ENCODE results near the gene NPTX2.

The NPTX2 gene

DNA sequence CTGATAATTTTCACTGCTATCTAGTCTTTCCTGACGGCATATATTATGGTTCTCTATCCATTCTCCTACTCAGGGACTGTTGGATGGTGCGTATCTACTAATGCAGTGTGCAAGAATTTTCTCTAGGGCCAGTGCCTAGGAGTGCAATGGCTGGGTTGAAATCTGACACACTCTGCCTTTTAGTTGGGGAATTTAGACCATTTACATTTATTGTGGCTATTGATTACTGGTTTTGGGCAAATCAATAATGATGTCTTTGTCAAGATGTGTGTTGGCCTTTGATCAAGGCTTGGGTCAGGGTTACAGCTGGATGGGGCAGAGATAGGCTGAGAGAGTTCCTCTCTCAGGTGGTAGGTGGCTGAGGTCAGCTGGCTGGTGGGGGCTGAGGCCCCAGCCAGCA is 21.8 kb downstream of the NPTX2 start:
- TF ChIP-seq, protein P1, sequence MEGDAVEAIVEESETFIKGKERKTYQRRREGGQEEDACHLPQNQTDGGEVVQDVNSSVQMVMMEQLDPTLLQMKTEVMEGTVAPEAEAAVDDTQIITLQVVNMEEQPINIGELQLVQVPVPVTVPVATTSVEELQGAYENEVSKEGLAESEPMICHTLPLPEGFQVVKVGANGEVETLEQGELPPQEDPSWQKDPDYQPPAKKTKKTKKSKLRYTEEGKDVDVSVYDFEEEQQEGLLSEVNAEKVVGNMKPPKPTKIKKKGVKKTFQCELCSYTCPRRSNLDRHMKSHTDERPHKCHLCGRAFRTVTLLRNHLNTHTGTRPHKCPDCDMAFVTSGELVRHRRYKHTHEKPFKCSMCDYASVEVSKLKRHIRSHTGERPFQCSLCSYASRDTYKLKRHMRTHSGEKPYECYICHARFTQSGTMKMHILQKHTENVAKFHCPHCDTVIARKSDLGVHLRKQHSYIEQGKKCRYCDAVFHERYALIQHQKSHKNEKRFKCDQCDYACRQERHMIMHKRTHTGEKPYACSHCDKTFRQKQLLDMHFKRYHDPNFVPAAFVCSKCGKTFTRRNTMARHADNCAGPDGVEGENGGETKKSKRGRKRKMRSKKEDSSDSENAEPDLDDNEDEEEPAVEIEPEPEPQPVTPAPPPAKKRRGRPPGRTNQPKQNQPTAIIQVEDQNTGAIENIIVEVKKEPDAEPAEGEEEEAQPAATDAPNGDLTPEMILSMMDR (IDR thresholded peaks at IDR 0.05; ENCODE audit: low read depth, low read length, missing control alignments), result no peak
- no peak for DNase-seq (ENCODE audit: extremely low read depth, low read depth)
- H3K4me3 ChIP-seq (replicated peaks; ENCODE audit: low read depth, low read length), result no peak overlapping the region

DNA sequence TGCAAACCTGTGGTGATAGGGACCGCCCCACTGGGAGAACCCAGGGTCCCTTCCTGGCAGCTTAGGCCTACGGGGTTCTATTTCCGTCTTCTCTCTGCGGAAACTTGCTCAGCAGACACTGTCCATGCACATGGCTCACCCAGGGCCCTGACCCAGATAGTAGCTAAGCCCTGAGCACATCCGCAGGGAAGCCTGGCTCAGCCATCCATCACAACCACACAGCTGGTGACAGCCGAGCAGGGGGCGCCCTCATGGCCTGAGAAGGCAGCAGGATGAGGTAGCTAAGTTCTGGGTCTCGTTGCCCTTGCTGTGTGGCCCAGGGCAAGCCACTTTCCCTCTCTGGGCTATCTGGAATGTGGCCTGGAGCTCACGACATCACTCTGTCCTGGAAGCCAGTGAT is 23.3 kb downstream of the NPTX2 start:
- TF ChIP-seq, protein P1 (IDR thresholded peaks at IDR 0.05; ENCODE audit: low read depth, low read length, missing control alignments), result no peak
- no peak overlapping the region for H3K4me3 ChIP-seq (replicated peaks; ENCODE audit: low read depth, low read length)
- no peak for DNase-seq (ENCODE audit: extremely low read depth, low read depth)

DNA sequence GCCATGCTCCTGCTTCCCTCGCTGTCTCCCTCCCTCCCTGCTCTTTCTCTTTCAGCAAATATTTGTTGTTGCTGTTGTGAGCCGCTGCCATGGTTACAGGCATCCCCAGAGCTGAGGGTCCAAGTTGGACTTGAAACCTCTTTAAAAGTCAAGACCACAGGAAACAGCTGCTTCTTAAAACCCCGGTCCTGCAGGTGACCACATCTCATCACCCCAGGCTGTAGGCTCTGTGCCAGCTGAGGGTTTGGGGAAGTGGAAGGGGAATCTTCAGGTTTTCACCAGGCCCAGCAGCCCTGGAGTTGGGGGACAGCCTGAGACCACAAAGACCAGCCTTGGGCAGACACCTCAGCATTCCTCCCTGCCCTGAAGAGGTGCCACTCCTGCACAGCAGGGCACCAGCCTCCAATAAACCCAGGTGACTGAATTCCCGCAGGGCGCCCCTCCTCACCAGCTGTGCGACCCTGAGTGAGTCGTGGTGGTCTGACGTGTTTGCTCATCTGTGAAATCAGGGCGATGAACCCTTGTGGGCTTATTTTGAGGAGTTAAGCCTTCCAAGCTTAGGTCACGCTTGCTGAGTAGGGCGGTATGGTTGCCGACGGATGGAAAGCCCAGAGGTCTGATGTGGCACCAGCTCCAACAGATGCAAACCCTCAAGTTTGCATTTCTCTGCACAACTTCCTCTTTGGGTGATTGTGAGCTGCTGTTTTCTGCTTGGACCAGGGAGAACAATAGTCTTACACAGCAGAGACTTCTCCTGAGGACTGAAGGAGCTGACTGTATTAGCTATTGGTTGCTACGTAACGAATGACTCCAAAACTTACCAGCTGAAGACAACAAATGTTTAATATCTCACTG is 24.8 kb downstream of the NPTX2 start:
- TF ChIP-seq, protein P1 (IDR thresholded peaks at IDR 0.05; ENCODE audit: low read depth, low read length, missing control alignments), result no peak
- no peak for DNase-seq (ENCODE audit: extremely low read depth, low read depth)
- no peak overlapping the region for H3K4me3 ChIP-seq (replicated peaks; ENCODE audit: low read depth, low read length)

DNA sequence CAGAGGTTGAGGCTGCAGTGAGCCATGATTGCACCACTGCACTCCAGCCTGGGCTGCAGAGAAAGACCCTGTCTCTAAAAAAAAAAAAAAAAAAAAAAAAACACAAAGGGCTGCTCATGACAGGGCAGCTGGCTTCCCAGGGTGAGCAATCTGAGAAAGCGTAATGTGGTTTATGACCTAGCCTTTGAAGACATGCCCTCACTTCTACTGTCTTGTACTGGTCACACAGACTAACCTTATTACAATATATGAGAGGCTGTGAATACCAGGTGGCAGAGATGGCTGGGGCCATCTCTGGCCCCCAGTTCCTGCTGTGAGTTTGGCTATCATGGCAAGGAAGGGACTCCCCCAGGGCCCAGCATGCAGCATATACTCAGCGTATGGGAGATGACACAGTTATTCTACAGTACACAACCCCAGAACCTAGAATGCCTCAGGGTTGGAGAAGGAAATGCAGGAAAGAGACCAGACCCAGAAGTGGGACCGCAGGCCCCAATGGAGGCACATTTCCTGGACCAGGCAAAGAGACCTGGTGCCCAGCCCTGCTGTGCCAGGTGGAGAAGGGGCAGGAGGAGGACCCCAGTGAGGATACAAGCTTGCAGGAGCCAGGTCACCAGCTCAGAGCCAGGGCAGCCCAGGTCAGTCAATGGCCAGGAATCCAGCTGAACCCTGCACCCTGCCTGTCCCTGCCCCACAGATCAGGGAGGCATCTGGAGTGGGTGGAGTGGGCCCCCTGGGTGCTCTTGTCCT is 26.3 kb downstream of the NPTX2 start:
- no peak for DNase-seq (ENCODE audit: extremely low read depth, low read depth)
- H3K4me3 ChIP-seq (replicated peaks; ENCODE audit: low read depth, low read length), result no peak overlapping the region
- TF ChIP-seq, protein P1 (IDR thresholded peaks at IDR 0.05; ENCODE audit: low read depth, low read length, missing control alignments), result no peak

DNA sequence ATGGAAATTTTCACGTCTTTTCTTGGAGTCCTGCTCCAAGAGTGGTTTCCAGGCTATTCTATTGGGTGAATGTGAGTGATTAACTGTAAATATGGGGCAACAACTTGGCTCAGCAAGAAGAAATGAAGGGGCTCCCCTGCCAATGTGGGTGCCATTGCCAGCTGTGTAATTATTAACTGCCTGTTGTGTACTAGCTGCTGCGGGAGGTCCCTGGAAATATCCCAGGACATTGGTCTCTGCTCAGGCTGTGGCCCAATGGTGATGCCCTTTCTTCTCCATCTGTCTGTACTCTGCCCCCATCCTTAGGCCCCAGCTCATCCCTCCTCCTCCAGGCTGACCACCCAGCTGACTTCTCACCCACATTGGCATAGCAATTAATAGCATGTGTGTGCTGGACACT is 29.4 kb downstream of the NPTX2 start:
- DNase-seq (ENCODE audit: extremely low read depth, low read depth), result no peak
- no peak overlapping the region for H3K4me3 ChIP-seq (replicated peaks; ENCODE audit: low read depth, low read length)
- TF ChIP-seq, protein P1 (IDR thresholded peaks at IDR 0.05; ENCODE audit: low read depth, low read length, missing control alignments), result no peak

DNA sequence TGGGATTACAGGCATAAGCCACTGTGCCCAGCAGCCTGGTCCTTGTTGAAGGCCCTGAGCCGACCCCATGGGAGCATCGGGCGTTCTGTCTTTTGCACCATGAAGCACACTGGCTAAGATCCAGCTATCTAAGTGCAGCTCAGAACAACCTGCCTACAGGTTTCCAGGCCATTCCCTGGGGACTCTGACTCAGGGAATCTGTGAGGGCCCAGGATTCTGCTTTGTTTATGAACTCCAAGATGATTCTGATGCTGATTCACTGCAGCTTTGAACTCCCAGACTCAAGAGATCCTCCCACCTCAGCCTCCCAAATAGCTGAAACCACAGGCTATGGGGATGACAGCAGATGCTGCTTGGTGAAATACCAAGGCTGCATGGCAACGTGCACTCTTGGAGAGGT is 30.2 kb downstream of the NPTX2 start:
- TF ChIP-seq, protein P1 (IDR thresholded peaks at IDR 0.05; ENCODE audit: low read depth, low read length, missing control alignments), result no peak
- DNase-seq (ENCODE audit: extremely low read depth, low read depth), result no peak
- no peak overlapping the region for H3K4me3 ChIP-seq (replicated peaks; ENCODE audit: low read depth, low read length)

Data from HFF-Myc (cell line).